HCT116 (cell line): ENCODE data around the gene MSI2. TPM values are rescaled to one million over a fixed set of nuclear protein-coding genes. Genes with fewer than 3 reads are reported as not detected.

ENCODE experiments used
- ATAC-seq: fragments of 200-7000 bp; cut with Tn5 transposase; 2 replicates; pipeline ENCODE4 v1.9.1; 2020; ENCODE audit warnings: mild to moderate bottlenecking, moderate library complexity
- BruUV-seq: library from RNA; stranded (reverse); fragments of 400-500 nt; replicated peaks from 2 replicates; lab custom pipeline; 2021; lab: Mats Ljungman, UMichigan
- CTCF ChIA-PET: fragments of 300-600 bp; sonication (Branson Sonifier 250); formaldehyde crosslinking; loops from one replicate; lab custom pipeline; 2021; ENCODE audit warnings: antibody characterized with exemption; lab: Charles Lee
- POLR2A ChIA-PET: fragments of 300-600, 350-600 bp; sonication (Branson Sonifier 250); formaldehyde crosslinking; loops from one replicate; lab custom pipeline; 2021; ENCODE audit warnings: antibody characterized with exemption; lab: Charles Lee
- RAD21 ChIA-PET, 2 experiments: fragments of 300-600 bp; sonication (Branson Sonifier 250); formaldehyde crosslinking; loops; one replicate each; lab custom pipeline; 2023; ENCODE audit warnings: low total read pairs in 2 of 2; ENCODE audit not compliant: uncharacterized antibody in 2 of 2, unreplicated experiment in 2 of 2, low non-redundant PET in 1 of 2; lab: Charles Lee
- DNase-seq: peaks from one replicate; pipeline ENCODE4 v3.0.0-alpha.2; 2010; ENCODE audit warnings: low read depth, low spot score
- H2AFZ ChIP-seq: fragments of 200-600 bp; shearing (Covaris generic), sonication (generic); 2 replicates; pipeline ENCODE4 v1.6.1; 2017; ENCODE audit warnings: low read depth, mixed run types, mixed read lengths, antibody characterized with exemption, low read length; ENCODE audit not compliant: poor library complexity, severe bottlenecking
- H3K27ac ChIP-seq: 2 replicates; pipeline ENCODE4 v1.5.1; 2012; ENCODE audit warnings: low read depth, low read length
- H3K27me3 ChIP-seq: fragments of 200-600 bp; sonication (generic); 2 replicates; pipeline ENCODE4 v1.6.1; 2016; ENCODE audit warnings: mixed run types, low read length, mixed read lengths; ENCODE audit not compliant: insufficient read depth
- H3K36me3 ChIP-seq, 2 experiments: fragments of 200-500 bp in 1 of 2; fragments of 200-600 bp in 1 of 2; sonication (Bioruptor generic) in 1 of 2; sonication (generic) in 1 of 2; 2 replicates each; pipeline versions ENCODE4 v1.5.1 to v1.6.1; 2014 to 2016; ENCODE audit warnings: low read length in 2 of 2, inconsistent platforms in 1 of 2, mixed read lengths in 1 of 2, mixed run types in 1 of 2; ENCODE audit not compliant: insufficient read depth in 2 of 2, control insufficient read depth in 1 of 2
- H3K4me1 ChIP-seq, 2 experiments: fragments of 200-600 bp in 1 of 2; sonication (generic) in 1 of 2; 2 replicates each; pipeline versions ENCODE4 v1.5.1 to v1.6.1; 2012 to 2017; ENCODE audit warnings: low read length in 2 of 2, inconsistent platforms in 1 of 2, mild to moderate bottlenecking in 1 of 2, mixed read lengths in 1 of 2, mixed run types in 1 of 2, moderate library complexity in 1 of 2; ENCODE audit not compliant: insufficient read depth in 2 of 2, control insufficient read depth in 1 of 2
- H3K4me2 ChIP-seq: fragments of 200-600 bp; sonication (generic); 2 replicates; pipeline ENCODE4 v1.6.1; 2017; ENCODE audit warnings: mixed run types, low read length, mixed read lengths
- H3K4me3 ChIP-seq, 2 experiments: fragments of 200-600 bp in 1 of 2; sonication (generic) in 1 of 2; replicated peaks in 1 of 2; 2 replicates each; pipeline ENCODE4 v1.5.1; 2011 to 2016; ENCODE audit warnings: low read length in 2 of 2, control low read depth in 1 of 2, low read depth in 1 of 2, mild to moderate bottlenecking in 1 of 2, mixed read lengths in 1 of 2, mixed run types in 1 of 2
- H3K79me2 ChIP-seq: fragments of 200-600 bp; sonication (generic); 2 replicates; pipeline ENCODE4 v1.6.1; 2017; ENCODE audit warnings: mild to moderate bottlenecking, mixed run types, low read length, moderate library complexity, mixed read lengths; ENCODE audit not compliant: insufficient read depth
- H3K9ac ChIP-seq: fragments of 200-600 bp; sonication (generic); 2 replicates; pipeline ENCODE4 v1.6.1; 2016; ENCODE audit warnings: low read length, mixed read lengths
- H3K9me2 ChIP-seq: fragments of 200-600 bp; sonication (generic), shearing (Covaris generic); 2 replicates; pipeline ENCODE4 v1.6.1; 2017; ENCODE audit warnings: mixed run types, mild to moderate bottlenecking, moderate library complexity; ENCODE audit not compliant: insufficient read depth
- H3K9me3 ChIP-seq, 2 experiments: fragments of 200-500 bp in 1 of 2; fragments of 200-600 bp in 1 of 2; sonication (Bioruptor generic) in 1 of 2; sonication (generic) in 1 of 2; 2 replicates each; pipeline ENCODE4 v1.6.1; 2014 to 2017; ENCODE audit warnings: low read length in 2 of 2, mixed read lengths in 2 of 2, inconsistent platforms in 1 of 2, low read depth in 1 of 2, mild to moderate bottlenecking in 1 of 2, mixed run types in 1 of 2, moderate library complexity in 1 of 2; ENCODE audit not compliant: control insufficient read depth in 1 of 2, insufficient read depth in 1 of 2
- H4K20me1 ChIP-seq: fragments of 200-600 bp; sonication (generic), shearing (Covaris generic); 2 replicates; pipeline ENCODE4 v1.6.1; 2017; ENCODE audit warnings: mixed run types, mild to moderate bottlenecking, moderate library complexity; ENCODE audit not compliant: insufficient read depth
- CBX3 ChIP-seq: IDR thresholded peaks from 2 replicates; pipeline ENCODE4 v1.6.1; 2012; ENCODE audit warnings: low read depth
- CEBPB ChIP-seq: IDR thresholded peaks from 2 replicates; pipeline ENCODE4 v1.6.1; 2012; ENCODE audit warnings: low read depth
- EGR1 ChIP-seq: IDR thresholded peaks from 2 replicates; pipeline ENCODE4 v1.6.1; 2012; ENCODE audit warnings: low read depth
- EZH2 ChIP-seq: fragments of 200-600 bp; sonication (generic); IDR thresholded peaks from 2 replicates; pipeline ENCODE4 v1.6.1; 2017; ENCODE audit warnings: antibody characterized with exemption, mixed run types
- EZH2phosphoT487 ChIP-seq: fragments of 200-600 bp; IDR thresholded peaks from 2 replicates; pipeline ENCODE4 v1.6.1; 2018; ENCODE audit warnings: antibody characterized with exemption, borderline replicate concordance
- JUND ChIP-seq: IDR thresholded peaks from 2 replicates; pipeline ENCODE4 v1.6.1; 2012
- POLR2A ChIP-seq: IDR thresholded peaks from 2 replicates; pipeline ENCODE4 v1.7.0; 2011; ENCODE audit warnings: borderline replicate concordance; ENCODE audit not compliant: insufficient read depth, insufficient read length; ENCODE audit errors: extremely low read depth
- POLR2AphosphoS5 ChIP-seq: IDR thresholded peaks from 2 replicates; pipeline ENCODE4 v1.6.1; 2011; ENCODE audit warnings: mild to moderate bottlenecking, low read depth, low read length, moderate library complexity
- RAD21 ChIP-seq: IDR thresholded peaks from 2 replicates; pipeline ENCODE4 v1.6.1; 2012; ENCODE audit warnings: low read depth, mild to moderate bottlenecking
- SIN3A ChIP-seq: IDR thresholded peaks from 2 replicates; pipeline ENCODE4 v1.6.1; 2012; ENCODE audit warnings: low read depth
- SRF ChIP-seq: IDR thresholded peaks from 2 replicates; pipeline ENCODE4 v1.6.1; 2012; ENCODE audit warnings: low read depth
- TCF7L2 ChIP-seq: IDR thresholded peaks from 2 replicates; pipeline ENCODE4 v1.7.0; 2011; ENCODE audit warnings: borderline replicate concordance, inconsistent platforms; ENCODE audit not compliant: insufficient read depth, insufficient read length; ENCODE audit errors: extremely low read depth
- YY1 ChIP-seq: IDR thresholded peaks from 2 replicates; pipeline ENCODE4 v1.6.1; 2011; ENCODE audit warnings: low read length, low read depth, moderate library complexity, mild to moderate bottlenecking; ENCODE audit not compliant: insufficient replicate concordance; ENCODE audit errors: extremely low read depth
- ZBTB33 ChIP-seq: IDR thresholded peaks from 2 replicates; pipeline ENCODE4 v1.6.1; 2011; ENCODE audit warnings: mild to moderate bottlenecking, low read length, moderate library complexity; ENCODE audit not compliant: insufficient replicate concordance; ENCODE audit errors: extremely low read depth
- ZFX ChIP-seq: fragments of 450-650 bp; IDR thresholded peaks from 2 replicates; pipeline ENCODE4 v1.6.1; 2017
- ZNF274 ChIP-seq: fragments of 200-500 bp; sonication (Bioruptor generic); IDR thresholded peaks from 2 replicates; pipeline ENCODE4 v1.6.1; 2014; ENCODE audit warnings: mild to moderate bottlenecking, low read depth, low read length, inconsistent platforms
- intact Hi-C: fragments of 100-400 bp; cut with micrococcal nuclease; formaldehyde crosslinking; loops from 2 replicates; pipeline ENCODE4 v1.10.0; 2022
- total RNA-seq: library from RNA; stranded (reverse); gene quantifications from one replicate; pipeline ENCODE4 v1.2.1, GENCODE V29; 2021; ENCODE audit not compliant: unreplicated experiment
- TF ChIP-seq, protein P1 (sequence below), 3 experiments: fragments of 200-600 bp in 1 of 3; sonication (generic) in 1 of 3; IDR thresholded peaks in 2 of 3; conservative IDR thresholded peaks in 1 of 3; 2 replicates each; pipeline ENCODE4 v1.5.1; 2012 to 2017; ENCODE audit warnings: low read depth in 2 of 3, low read length in 2 of 3, antibody characterized with exemption in 1 of 3, borderline replicate concordance in 1 of 3, control low read depth in 1 of 3, mild to moderate bottlenecking in 1 of 3, mixed read lengths in 1 of 3, mixed run types in 1 of 3, moderate library complexity in 1 of 3; ENCODE audit not compliant: insufficient read depth in 1 of 3
- TF ChIP-seq, protein P2 (sequence below): IDR thresholded peaks from 2 replicates; pipeline ENCODE4 v1.6.1; 2012; ENCODE audit warnings: low read depth
- TF ChIP-seq, protein P3 (sequence below): IDR thresholded peaks from 2 replicates; pipeline ENCODE4 v1.6.1; 2012
- TF ChIP-seq, protein P4 (sequence below): IDR thresholded peaks from 2 replicates; pipeline ENCODE4 v1.6.1; 2012

MSI2 gene
- total RNA-seq, 1 experiment from 2014 or later = 137 TPM

GRCh38 chr17:57402681-57403180 lies 146.4 kb downstream of the MSI2 start:
- no peaks in the 10 kb centered on the region for H3K9me2 ChIP-seq
- no peaks in the 10 kb centered on the region for H4K20me1 ChIP-seq
- no peak for ATAC-seq
- BruUV-seq = no TSS peak
- H3K4me1 ChIP-seq = peaks cover 21 to 36% of the 10 kb centered on the region in 2 experiments
- intact Hi-C loops = no loop called here
- H3K4me2 ChIP-seq = no peak overlapping the region
- no peak overlapping the region for H3K27ac ChIP-seq
- no peak overlapping the region for H3K4me3 ChIP-seq
- H3K27me3 ChIP-seq = no peaks in the 10 kb centered on the region
- H3K9ac ChIP-seq = no peak overlapping the region
- TF ChIP-seq EZH2 (no peak), JUND (no peak), CBX3 (no peak), POLR2A (no peak), ZBTB33 (no peak), YY1 (no peak), ZFX (no peak), CEBPB (no peak), POLR2AphosphoS5 (no peak), EZH2phosphoT487 (no peak), ZNF274 (no peak), SIN3A (no peak), RAD21 (no peak), SRF (no peak), TCF7L2 (no peak), EGR1 (no peak)
- TF ChIP-seq, protein P1, sequence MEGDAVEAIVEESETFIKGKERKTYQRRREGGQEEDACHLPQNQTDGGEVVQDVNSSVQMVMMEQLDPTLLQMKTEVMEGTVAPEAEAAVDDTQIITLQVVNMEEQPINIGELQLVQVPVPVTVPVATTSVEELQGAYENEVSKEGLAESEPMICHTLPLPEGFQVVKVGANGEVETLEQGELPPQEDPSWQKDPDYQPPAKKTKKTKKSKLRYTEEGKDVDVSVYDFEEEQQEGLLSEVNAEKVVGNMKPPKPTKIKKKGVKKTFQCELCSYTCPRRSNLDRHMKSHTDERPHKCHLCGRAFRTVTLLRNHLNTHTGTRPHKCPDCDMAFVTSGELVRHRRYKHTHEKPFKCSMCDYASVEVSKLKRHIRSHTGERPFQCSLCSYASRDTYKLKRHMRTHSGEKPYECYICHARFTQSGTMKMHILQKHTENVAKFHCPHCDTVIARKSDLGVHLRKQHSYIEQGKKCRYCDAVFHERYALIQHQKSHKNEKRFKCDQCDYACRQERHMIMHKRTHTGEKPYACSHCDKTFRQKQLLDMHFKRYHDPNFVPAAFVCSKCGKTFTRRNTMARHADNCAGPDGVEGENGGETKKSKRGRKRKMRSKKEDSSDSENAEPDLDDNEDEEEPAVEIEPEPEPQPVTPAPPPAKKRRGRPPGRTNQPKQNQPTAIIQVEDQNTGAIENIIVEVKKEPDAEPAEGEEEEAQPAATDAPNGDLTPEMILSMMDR (IDR thresholded peaks at IDR 0.05 in 2 of 3, conservative IDR thresholded peaks at IDR 0.05 in 1 of 3; ENCODE audit: borderline replicate concordance in 1 of 3, insufficient read depth in 1 of 3, low read depth in 2 of 3, low read length in 2 of 3) = no peak
- TF ChIP-seq, protein P2, sequence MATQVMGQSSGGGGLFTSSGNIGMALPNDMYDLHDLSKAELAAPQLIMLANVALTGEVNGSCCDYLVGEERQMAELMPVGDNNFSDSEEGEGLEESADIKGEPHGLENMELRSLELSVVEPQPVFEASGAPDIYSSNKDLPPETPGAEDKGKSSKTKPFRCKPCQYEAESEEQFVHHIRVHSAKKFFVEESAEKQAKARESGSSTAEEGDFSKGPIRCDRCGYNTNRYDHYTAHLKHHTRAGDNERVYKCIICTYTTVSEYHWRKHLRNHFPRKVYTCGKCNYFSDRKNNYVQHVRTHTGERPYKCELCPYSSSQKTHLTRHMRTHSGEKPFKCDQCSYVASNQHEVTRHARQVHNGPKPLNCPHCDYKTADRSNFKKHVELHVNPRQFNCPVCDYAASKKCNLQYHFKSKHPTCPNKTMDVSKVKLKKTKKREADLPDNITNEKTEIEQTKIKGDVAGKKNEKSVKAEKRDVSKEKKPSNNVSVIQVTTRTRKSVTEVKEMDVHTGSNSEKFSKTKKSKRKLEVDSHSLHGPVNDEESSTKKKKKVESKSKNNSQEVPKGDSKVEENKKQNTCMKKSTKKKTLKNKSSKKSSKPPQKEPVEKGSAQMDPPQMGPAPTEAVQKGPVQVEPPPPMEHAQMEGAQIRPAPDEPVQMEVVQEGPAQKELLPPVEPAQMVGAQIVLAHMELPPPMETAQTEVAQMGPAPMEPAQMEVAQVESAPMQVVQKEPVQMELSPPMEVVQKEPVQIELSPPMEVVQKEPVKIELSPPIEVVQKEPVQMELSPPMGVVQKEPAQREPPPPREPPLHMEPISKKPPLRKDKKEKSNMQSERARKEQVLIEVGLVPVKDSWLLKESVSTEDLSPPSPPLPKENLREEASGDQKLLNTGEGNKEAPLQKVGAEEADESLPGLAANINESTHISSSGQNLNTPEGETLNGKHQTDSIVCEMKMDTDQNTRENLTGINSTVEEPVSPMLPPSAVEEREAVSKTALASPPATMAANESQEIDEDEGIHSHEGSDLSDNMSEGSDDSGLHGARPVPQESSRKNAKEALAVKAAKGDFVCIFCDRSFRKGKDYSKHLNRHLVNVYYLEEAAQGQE = no peak
- TF ChIP-seq, protein P3, sequence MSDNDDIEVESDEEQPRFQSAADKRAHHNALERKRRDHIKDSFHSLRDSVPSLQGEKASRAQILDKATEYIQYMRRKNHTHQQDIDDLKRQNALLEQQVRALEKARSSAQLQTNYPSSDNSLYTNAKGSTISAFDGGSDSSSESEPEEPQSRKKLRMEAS = no peak
- TF ChIP-seq, protein P4, sequence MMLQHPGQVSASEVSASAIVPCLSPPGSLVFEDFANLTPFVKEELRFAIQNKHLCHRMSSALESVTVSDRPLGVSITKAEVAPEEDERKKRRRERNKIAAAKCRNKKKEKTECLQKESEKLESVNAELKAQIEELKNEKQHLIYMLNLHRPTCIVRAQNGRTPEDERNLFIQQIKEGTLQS = no peak
- no peaks in the 10 kb centered on the region for H3K9me3 ChIP-seq
- H2AFZ ChIP-seq = no peak overlapping the region
- ChIA-PET RAD21 (no interaction called here), POLR2A (interaction anchor here (1.7 kb wide), 1 partner anchor 159 kb away, joined by 4 read pairs; no protein-coding TSS in a partner anchor), CTCF (interaction anchor here (1.0 to 2.6 kb wide), 3 partner anchors 10 to 159 kb away, joined by 4 to 17 read pairs (median 4); no protein-coding TSS in a partner anchor)
- H3K79me2 ChIP-seq = peaks cover 10% of the 10 kb centered on the region; the same call in 1 of the 2 replicates
- no peaks in the 10 kb centered on the region; a peak in 1 of 4 replicates for H3K36me3 ChIP-seq
- no peak for DNase-seq
